ENCODE measurements around the gene GHR.
"Not testable (repeated sequence)": the region's sequence is repeated elsewhere in the genome, so short reads cannot be mapped to it uniquely, and the experiment has no call there.

GHR gene

DNA sequence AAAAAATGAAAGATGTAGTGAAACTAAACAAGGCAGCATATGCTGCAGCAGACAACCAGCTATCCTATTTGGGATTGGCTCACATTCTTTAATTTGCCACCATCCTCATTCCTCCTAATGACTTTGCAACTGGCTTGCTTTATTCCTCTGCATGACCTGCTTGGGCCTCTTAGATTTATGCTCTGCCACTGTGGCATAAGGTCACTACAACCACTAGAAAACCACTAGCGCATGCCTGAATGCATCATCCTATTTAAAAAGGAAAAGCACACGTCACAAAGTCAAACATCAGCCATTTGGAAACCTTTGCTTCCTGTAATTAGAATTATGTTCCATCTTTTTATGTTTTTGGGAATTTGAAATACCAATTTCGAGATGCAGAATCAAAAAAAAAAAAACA lies 292.5 kb downstream of the GHR start:
- no peak overlapping the region for H3K27ac ChIP-seq (ENCODE audit: low read depth, low read length)
- no peak overlapping the region for H3K4me3 ChIP-seq (ENCODE audit: low read depth in 1 of 2, low read length in 2 of 2)
- H3K27me3 ChIP-seq (ENCODE audit: control insufficient read depth in 1 of 2, insufficient read depth in 2 of 2, low read length in 2 of 2): no peaks in the 10 kb centered on the region
- no peaks in the 10 kb centered on the region for H3K36me3 ChIP-seq (ENCODE audit: control insufficient read depth in 1 of 2, insufficient read depth in 2 of 2, low read length in 2 of 2)
- H3K9ac ChIP-seq (ENCODE audit: low read depth in 1 of 2, low read length in 2 of 2): no peak overlapping the region
- no peaks in the 10 kb centered on the region for H3K4me1 ChIP-seq (ENCODE audit: control insufficient read depth in 1 of 2, insufficient read depth in 2 of 2, low read length in 2 of 2)
- no peaks in the 10 kb centered on the region for H3K9me3 ChIP-seq (ENCODE audit: control insufficient read depth in 1 of 2, low read length in 2 of 2)

DNA sequence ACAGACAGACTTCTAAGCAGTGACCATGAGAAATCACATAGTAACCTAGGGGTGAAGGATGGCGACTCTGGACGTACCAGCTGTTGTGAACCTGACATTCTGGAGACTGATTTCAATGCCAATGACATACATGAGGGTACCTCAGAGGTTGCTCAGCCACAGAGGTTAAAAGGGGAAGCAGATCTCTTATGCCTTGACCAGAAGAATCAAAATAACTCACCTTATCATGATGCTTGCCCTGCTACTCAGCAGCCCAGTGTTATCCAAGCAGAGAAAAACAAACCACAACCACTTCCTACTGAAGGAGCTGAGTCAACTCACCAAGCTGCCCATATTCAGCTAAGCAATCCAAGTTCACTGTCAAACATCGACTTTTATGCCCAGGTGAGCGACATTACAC lies 295.4 kb downstream of the GHR start:
- Histone ChIP-seq H3K9me3 (ENCODE audit: control insufficient read depth in 1 of 2, low read length in 2 of 2) (no peaks in the 10 kb centered on the region), H3K9ac (ENCODE audit: low read depth in 1 of 2, low read length in 2 of 2) (no peak overlapping the region), H3K27me3 (ENCODE audit: control insufficient read depth in 1 of 2, insufficient read depth in 2 of 2, low read length in 2 of 2) (no peaks in the 10 kb centered on the region), H3K4me1 (ENCODE audit: control insufficient read depth in 1 of 2, insufficient read depth in 2 of 2, low read length in 2 of 2) (no peaks in the 10 kb centered on the region), H3K4me3 (ENCODE audit: low read depth in 1 of 2, low read length in 2 of 2) (no peak overlapping the region), H3K27ac (ENCODE audit: low read depth, low read length) (no peak overlapping the region), H3K36me3 (ENCODE audit: control insufficient read depth in 1 of 2, insufficient read depth in 2 of 2, low read length in 2 of 2) (no peaks in the 10 kb centered on the region)

DNA sequence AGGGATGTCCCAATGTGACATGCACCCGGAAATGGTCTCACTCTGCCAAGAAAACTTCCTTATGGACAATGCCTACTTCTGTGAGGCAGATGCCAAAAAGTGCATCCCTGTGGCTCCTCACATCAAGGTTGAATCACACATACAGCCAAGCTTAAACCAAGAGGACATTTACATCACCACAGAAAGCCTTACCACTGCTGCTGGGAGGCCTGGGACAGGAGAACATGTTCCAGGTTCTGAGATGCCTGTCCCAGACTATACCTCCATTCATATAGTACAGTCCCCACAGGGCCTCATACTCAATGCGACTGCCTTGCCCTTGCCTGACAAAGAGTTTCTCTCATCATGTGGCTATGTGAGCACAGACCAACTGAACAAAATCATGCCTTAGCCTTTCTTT lies 295.8 kb downstream of the GHR start:
- Histone ChIP-seq H3K9me3 (ENCODE audit: control insufficient read depth in 1 of 2, low read length in 2 of 2) (no peaks in the 10 kb centered on the region), H3K27me3 (ENCODE audit: control insufficient read depth in 1 of 2, insufficient read depth in 2 of 2, low read length in 2 of 2) (no peaks in the 10 kb centered on the region), H3K4me3 (ENCODE audit: low read depth in 1 of 2, low read length in 2 of 2) (no peak overlapping the region), H3K9ac (ENCODE audit: low read depth in 1 of 2, low read length in 2 of 2) (no peak overlapping the region), H3K4me1 (ENCODE audit: control insufficient read depth in 1 of 2, insufficient read depth in 2 of 2, low read length in 2 of 2) (no peaks in the 10 kb centered on the region), H3K36me3 (ENCODE audit: control insufficient read depth in 1 of 2, insufficient read depth in 2 of 2, low read length in 2 of 2) (no peaks in the 10 kb centered on the region), H3K27ac (ENCODE audit: low read depth, low read length) (no peak overlapping the region)

DNA sequence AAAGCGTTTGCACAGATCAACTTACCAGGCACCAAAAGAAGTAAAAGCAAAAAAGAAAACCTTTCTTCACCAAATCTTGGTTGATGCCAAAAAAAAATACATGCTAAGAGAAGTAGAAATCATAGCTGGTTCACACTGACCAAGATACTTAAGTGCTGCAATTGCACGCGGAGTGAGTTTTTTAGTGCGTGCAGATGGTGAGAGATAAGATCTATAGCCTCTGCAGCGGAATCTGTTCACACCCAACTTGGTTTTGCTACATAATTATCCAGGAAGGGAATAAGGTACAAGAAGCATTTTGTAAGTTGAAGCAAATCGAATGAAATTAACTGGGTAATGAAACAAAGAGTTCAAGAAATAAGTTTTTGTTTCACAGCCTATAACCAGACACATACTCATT lies 297.0 kb downstream of the GHR start:
- no peak overlapping the region for H3K4me3 ChIP-seq (ENCODE audit: low read depth in 1 of 2, low read length in 2 of 2)
- no peaks in the 10 kb centered on the region for H3K9me3 ChIP-seq (ENCODE audit: control insufficient read depth in 1 of 2, low read length in 2 of 2)
- H3K36me3 ChIP-seq (ENCODE audit: control insufficient read depth in 1 of 2, insufficient read depth in 2 of 2, low read length in 2 of 2): no peaks in the 10 kb centered on the region
- H3K27ac ChIP-seq (ENCODE audit: low read depth, low read length): no peak overlapping the region
- no peak overlapping the region for H3K9ac ChIP-seq (ENCODE audit: low read depth in 1 of 2, low read length in 2 of 2)
- no peaks in the 10 kb centered on the region for H3K4me1 ChIP-seq (ENCODE audit: control insufficient read depth in 1 of 2, insufficient read depth in 2 of 2, low read length in 2 of 2)
- H3K27me3 ChIP-seq (ENCODE audit: control insufficient read depth in 1 of 2, insufficient read depth in 2 of 2, low read length in 2 of 2): no peaks in the 10 kb centered on the region

DNA sequence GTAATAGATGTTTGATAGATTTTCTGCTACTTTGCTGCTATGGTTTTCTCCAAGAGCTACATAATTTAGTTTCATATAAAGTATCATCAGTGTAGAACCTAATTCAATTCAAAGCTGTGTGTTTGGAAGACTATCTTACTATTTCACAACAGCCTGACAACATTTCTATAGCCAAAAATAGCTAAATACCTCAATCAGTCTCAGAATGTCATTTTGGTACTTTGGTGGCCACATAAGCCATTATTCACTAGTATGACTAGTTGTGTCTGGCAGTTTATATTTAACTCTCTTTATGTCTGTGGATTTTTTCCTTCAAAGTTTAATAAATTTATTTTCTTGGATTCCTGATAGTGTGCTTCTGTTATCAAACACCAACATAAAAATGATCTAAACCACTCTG lies 298.2 kb downstream of the GHR start:
- Histone ChIP-seq H3K9ac (ENCODE audit: low read depth in 1 of 2, low read length in 2 of 2) (no peak overlapping the region), H3K36me3 (ENCODE audit: control insufficient read depth in 1 of 2, insufficient read depth in 2 of 2, low read length in 2 of 2) (no peaks in the 10 kb centered on the region), H3K4me1 (ENCODE audit: control insufficient read depth in 1 of 2, insufficient read depth in 2 of 2, low read length in 2 of 2) (no peaks in the 10 kb centered on the region), H3K9me3 (ENCODE audit: control insufficient read depth in 1 of 2, low read length in 2 of 2) (no peaks in the 10 kb centered on the region), H3K27ac (ENCODE audit: low read depth, low read length) (no peak overlapping the region), H3K4me3 (ENCODE audit: low read depth in 1 of 2, low read length in 2 of 2) (no peak overlapping the region), H3K27me3 (ENCODE audit: control insufficient read depth in 1 of 2, insufficient read depth in 2 of 2, low read length in 2 of 2) (no peaks in the 10 kb centered on the region)

DNA sequence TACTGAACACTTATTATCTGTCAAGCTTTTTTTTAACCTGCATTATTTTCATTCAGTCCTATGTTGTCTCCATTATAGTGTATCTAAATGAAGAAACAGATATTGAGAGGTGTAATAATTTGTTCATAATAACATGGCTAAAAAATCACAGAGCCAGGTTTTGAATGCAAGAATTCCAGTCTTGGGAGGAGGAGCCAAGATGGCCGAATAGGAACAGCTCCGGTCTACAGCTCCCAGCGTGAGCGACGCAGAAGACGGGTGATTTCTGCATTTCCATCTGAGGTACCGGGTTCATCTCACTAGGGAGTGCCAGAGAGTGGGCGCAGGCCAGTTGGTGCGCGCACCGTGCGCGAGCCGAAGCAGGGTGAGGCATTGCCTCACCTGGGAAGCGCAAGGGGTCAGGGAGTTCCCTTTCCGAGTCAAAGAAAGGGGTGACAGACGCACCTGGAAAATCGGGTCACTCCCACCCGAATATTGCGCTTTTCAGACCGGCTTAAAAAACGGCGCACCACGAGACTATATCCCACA lies 311.4 kb downstream of the GHR start:
- not testable (repeated sequence) for H3K4me1 ChIP-seq (ENCODE audit: control insufficient read depth in 1 of 2, insufficient read depth in 2 of 2, low read length in 2 of 2); H3K27ac ChIP-seq (ENCODE audit: low read depth, low read length); H3K36me3 ChIP-seq (ENCODE audit: control insufficient read depth in 1 of 2, insufficient read depth in 2 of 2, low read length in 2 of 2); H3K4me3 ChIP-seq (ENCODE audit: low read depth in 1 of 2, low read length in 2 of 2); H3K27me3 ChIP-seq (ENCODE audit: control insufficient read depth in 1 of 2, insufficient read depth in 2 of 2, low read length in 2 of 2); H3K9me3 ChIP-seq (ENCODE audit: control insufficient read depth in 1 of 2, low read length in 2 of 2); H3K9ac ChIP-seq (ENCODE audit: low read depth in 1 of 2, low read length in 2 of 2)

DNA sequence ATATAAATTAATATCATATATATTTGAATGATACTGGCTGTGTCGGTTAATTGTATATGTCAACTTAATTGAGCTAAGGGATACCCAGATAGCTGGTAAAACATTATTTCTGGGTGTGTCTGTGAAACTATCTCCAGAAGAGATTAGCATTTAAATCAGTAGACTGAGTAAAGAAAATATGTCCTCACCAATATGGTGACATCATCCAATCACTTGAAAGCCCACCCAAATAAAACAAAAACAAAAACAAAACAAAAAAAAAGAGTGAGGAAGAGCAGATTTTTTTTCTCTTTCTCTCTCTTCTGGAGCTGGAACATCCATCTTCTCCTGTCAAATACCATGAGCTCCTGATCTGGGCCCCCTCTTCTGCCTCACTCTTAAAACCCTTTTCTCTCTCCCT lies 317.7 kb downstream of the GHR start:
- Histone ChIP-seq H3K27me3 (ENCODE audit: control insufficient read depth in 1 of 2, insufficient read depth in 2 of 2, low read length in 2 of 2) (no peaks in the 10 kb centered on the region), H3K9me3 (ENCODE audit: control insufficient read depth in 1 of 2, low read length in 2 of 2) (no peaks in the 10 kb centered on the region)

DNA sequence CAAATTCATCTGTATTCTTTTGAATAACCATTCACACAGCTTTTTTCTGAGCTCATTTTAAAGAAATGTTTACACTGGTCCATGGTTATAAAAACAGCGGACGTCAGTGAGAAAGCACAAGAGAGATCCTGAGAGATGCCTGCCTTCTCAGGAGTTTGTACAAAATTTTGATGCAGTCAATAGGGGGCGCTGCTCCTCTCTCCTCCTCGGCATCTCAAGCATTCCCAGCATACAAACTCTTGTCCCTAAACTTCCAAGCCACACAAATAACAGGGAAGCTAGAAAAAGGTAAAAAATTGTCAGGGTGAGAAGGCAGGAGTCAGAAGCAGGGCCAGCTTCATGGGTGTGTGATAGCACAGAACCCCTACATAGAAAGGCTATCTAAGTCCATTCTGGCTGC lies 322.2 kb downstream of the GHR start:
- Histone ChIP-seq H3K27me3 (ENCODE audit: control insufficient read depth in 1 of 2, insufficient read depth in 2 of 2, low read length in 2 of 2) (no peaks in the 10 kb centered on the region), H3K27ac (ENCODE audit: low read depth, low read length) (no peak overlapping the region), H3K36me3 (ENCODE audit: control insufficient read depth in 1 of 2, insufficient read depth in 2 of 2, low read length in 2 of 2) (no peaks in the 10 kb centered on the region), H3K4me1 (ENCODE audit: control insufficient read depth in 1 of 2, insufficient read depth in 2 of 2, low read length in 2 of 2) (no peaks in the 10 kb centered on the region), H3K9me3 (ENCODE audit: control insufficient read depth in 1 of 2, low read length in 2 of 2) (no peaks in the 10 kb centered on the region), H3K4me3 (ENCODE audit: low read depth in 1 of 2, low read length in 2 of 2) (no peak overlapping the region), H3K9ac (ENCODE audit: low read depth in 1 of 2, low read length in 2 of 2) (no peak overlapping the region)

More for the DNA sequence above, 317.7 kb downstream of the GHR start:
- H3K27ac ChIP-seq (ENCODE audit: low read depth, low read length): no peak overlapping the region
- no peak overlapping the region for H3K4me3 ChIP-seq (ENCODE audit: low read depth in 1 of 2, low read length in 2 of 2)
- no peak overlapping the region for H3K9ac ChIP-seq (ENCODE audit: low read depth in 1 of 2, low read length in 2 of 2)
- H3K36me3 ChIP-seq (ENCODE audit: control insufficient read depth in 1 of 2, insufficient read depth in 2 of 2, low read length in 2 of 2): no peaks in the 10 kb centered on the region
- no peaks in the 10 kb centered on the region for H3K4me1 ChIP-seq (ENCODE audit: control insufficient read depth in 1 of 2, insufficient read depth in 2 of 2, low read length in 2 of 2)

DNA sequence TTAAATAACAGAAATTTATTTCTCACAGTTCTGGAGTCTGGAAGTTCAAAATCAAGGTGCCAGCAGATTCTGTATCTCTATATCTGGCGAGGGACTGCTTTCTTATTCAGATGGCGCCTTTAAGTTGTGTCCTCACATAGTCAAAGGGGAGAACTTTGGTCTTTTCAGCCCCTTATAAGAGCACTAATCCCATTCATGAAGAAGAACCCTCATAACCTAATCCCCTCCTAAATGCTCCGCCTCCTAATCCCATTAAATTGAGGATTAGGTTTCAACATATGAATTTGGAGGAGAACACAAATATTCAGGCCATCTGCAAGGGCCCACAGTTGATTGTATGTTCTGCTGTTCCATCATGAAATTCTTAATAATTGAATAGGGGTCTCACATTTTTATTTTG lies 322.6 kb downstream of the GHR start:
- Histone ChIP-seq H3K9ac (ENCODE audit: low read depth in 1 of 2, low read length in 2 of 2) (no peak overlapping the region), H3K27ac (ENCODE audit: low read depth, low read length) (no peak overlapping the region), H3K9me3 (ENCODE audit: control insufficient read depth in 1 of 2, low read length in 2 of 2) (no peaks in the 10 kb centered on the region), H3K4me3 (ENCODE audit: low read depth in 1 of 2, low read length in 2 of 2) (no peak overlapping the region), H3K36me3 (ENCODE audit: control insufficient read depth in 1 of 2, insufficient read depth in 2 of 2, low read length in 2 of 2) (no peaks in the 10 kb centered on the region), H3K4me1 (ENCODE audit: control insufficient read depth in 1 of 2, insufficient read depth in 2 of 2, low read length in 2 of 2) (no peaks in the 10 kb centered on the region), H3K27me3 (ENCODE audit: control insufficient read depth in 1 of 2, insufficient read depth in 2 of 2, low read length in 2 of 2) (no peaks in the 10 kb centered on the region)

DNA sequence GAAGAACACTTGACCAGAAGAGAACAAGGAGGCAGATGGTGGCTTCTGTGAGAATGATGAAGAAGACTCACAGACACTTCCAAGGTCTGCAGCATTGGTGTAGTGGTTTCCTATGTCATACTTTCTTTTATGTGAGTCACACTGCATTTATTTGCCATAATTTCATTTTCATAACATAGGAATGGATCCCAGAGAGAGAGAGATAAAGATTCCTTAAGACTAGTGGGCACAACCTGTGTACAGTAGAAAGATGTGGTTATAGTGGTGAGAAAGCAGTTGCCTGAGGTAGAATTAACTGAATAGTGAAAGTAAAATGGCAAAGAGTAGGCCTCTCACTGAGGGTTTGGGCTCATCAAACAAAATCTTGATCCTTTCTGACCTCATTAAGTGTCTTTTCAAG lies 325.8 kb downstream of the GHR start:
- no peaks in the 10 kb centered on the region for H3K4me1 ChIP-seq (ENCODE audit: control insufficient read depth in 1 of 2, insufficient read depth in 2 of 2, low read length in 2 of 2)
- no peak overlapping the region for H3K27ac ChIP-seq (ENCODE audit: low read depth, low read length)
- H3K27me3 ChIP-seq (ENCODE audit: control insufficient read depth in 1 of 2, insufficient read depth in 2 of 2, low read length in 2 of 2): no peaks in the 10 kb centered on the region
- no peaks in the 10 kb centered on the region for H3K9me3 ChIP-seq (ENCODE audit: control insufficient read depth in 1 of 2, low read length in 2 of 2)
- no peaks in the 10 kb centered on the region for H3K36me3 ChIP-seq (ENCODE audit: control insufficient read depth in 1 of 2, insufficient read depth in 2 of 2, low read length in 2 of 2)
- no peak overlapping the region for H3K9ac ChIP-seq (ENCODE audit: low read depth in 1 of 2, low read length in 2 of 2)
- no peak overlapping the region for H3K4me3 ChIP-seq (ENCODE audit: low read depth in 1 of 2, low read length in 2 of 2)

DNA sequence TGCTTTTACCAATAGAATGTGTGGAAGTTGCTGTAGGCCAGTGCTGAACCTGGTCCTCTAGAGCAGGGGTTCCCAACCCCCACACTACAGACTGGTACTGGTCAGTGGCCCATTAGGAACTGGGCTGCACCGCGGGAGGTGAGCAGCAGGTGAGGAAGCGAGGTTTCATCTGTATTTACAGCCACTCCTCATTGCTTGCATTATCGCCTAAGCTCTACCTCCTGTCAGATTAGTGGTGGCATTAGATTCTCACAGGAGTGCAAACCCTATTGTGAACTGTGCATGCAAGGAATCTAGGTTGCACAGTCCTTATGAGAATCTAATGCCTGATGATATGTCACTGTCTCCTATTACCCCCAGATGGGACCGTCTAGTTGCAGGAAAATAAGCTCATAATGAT lies 327.3 kb downstream of the GHR start:
- H3K9me3 ChIP-seq (ENCODE audit: control insufficient read depth in 1 of 2, low read length in 2 of 2): no peaks in the 10 kb centered on the region
- no peaks in the 10 kb centered on the region for H3K27me3 ChIP-seq (ENCODE audit: control insufficient read depth in 1 of 2, insufficient read depth in 2 of 2, low read length in 2 of 2)
- H3K27ac ChIP-seq (ENCODE audit: low read depth, low read length): no peak overlapping the region
- no peaks in the 10 kb centered on the region for H3K4me1 ChIP-seq (ENCODE audit: control insufficient read depth in 1 of 2, insufficient read depth in 2 of 2, low read length in 2 of 2)
- H3K36me3 ChIP-seq (ENCODE audit: control insufficient read depth in 1 of 2, insufficient read depth in 2 of 2, low read length in 2 of 2): no peaks in the 10 kb centered on the region
- H3K4me3 ChIP-seq (ENCODE audit: low read depth in 1 of 2, low read length in 2 of 2): no peak overlapping the region
- no peak overlapping the region for H3K9ac ChIP-seq (ENCODE audit: low read depth in 1 of 2, low read length in 2 of 2)
